GM19372 (cell line): Measurements from ENCODE around the gene SERTAD3.
"Not testable (repeated sequence)": the region's sequence is repeated elsewhere in the genome, so short reads cannot be mapped to it uniquely, and the experiment has no call there.

Source experiments
- ATAC-seq: cut with Tn5 transposase; IDR thresholded peaks from one replicate; pipeline ENCODE4 v1.9.1; 2021; ENCODE audit warnings: mild to moderate bottlenecking, low read depth, moderate library complexity; ENCODE audit not compliant: unreplicated experiment

SERTAD3 gene

GRCh38 chr19:40412866-40413265 is 31.3 kb downstream of the SERTAD3 start:
- no peak for ATAC-seq

GRCh38 chr19:40411958-40412499 is 32.1 kb downstream of the SERTAD3 start:
- ATAC-seq, result no peak

- ATAC-seq, result no peak
Measured at GRCh38 chr19:40411125-40411842, 32.9 kb downstream of the SERTAD3 start.

- no peak for ATAC-seq
Measured at GRCh38 chr19:40410030-40410389, 34.1 kb downstream of the SERTAD3 start.

- ATAC-seq, result not testable (repeated sequence)
Measured at GRCh38 chr19:40408598-40408925, 35.6 kb downstream of the SERTAD3 start.

- ATAC-seq, result no peak
Measured at GRCh38 chr19:40407714-40408597, 36.2 kb downstream of the SERTAD3 start.

- ATAC-seq, result peak; percentile 64
Measured at GRCh38 chr19:40403262-40403984, 40.7 kb downstream of the SERTAD3 start.

- no peak for ATAC-seq
Measured at GRCh38 chr19:40400559-40400958, 43.6 kb downstream of the SERTAD3 start.

- no peak for ATAC-seq
Measured at GRCh38 chr19:40398417-40399131, 45.6 kb downstream of the SERTAD3 start.

GRCh38 chr19:40397568-40397906 is 46.6 kb downstream of the SERTAD3 start:
- no peak for ATAC-seq

GRCh38 chr19:40396886-40397567 is 47.1 kb downstream of the SERTAD3 start:
- ATAC-seq, result no peak

- no peak for ATAC-seq
Measured at GRCh38 chr19:40395956-40396355, 48.2 kb downstream of the SERTAD3 start.

GRCh38 chr19:40394816-40395210 is 49.3 kb downstream of the SERTAD3 start:
- no peak for ATAC-seq

GRCh38 chr19:40393894-40394815 is 50.0 kb downstream of the SERTAD3 start:
- ATAC-seq, result no peak

GRCh38 chr19:40392894-40393517 is 51.1 kb downstream of the SERTAD3 start:
- no peak for ATAC-seq

GRCh38 chr19:40392123-40392522 is 52.0 kb downstream of the SERTAD3 start:
- ATAC-seq, result no peak
